GM12873 (cell line): Measurements from ENCODE around the gene TDRD9.

Experiments used
- TF ChIP-seq, protein P1 (sequence below): IDR thresholded peaks from 2 replicates; pipeline ENCODE4 v1.5.1; 2012; ENCODE audit warnings: low read depth, mild to moderate bottlenecking, moderate library complexity, low read length, control low read depth; ENCODE audit not compliant: insufficient read depth; ENCODE audit errors: missing control alignments

TDRD9 gene

DNA sequence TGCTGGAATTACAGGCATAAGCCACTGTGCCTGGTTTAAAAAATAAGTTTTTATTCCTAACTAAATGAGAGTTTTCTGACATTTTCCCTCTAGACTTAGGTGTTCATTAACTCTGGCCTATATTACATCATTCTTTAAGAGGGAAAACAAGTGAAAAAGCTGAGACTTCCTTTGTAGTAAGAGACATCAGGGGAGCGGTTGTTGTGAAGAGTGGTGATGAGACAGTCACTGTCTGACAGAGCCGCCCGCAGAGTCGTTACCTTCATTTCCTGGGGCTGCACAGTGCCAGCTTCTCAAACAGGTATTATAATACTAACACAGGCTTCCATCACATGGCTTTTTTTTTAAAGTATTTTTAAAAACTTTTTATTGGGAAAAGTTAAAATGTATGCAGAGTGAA lies 19.7 kb upstream of the TDRD9 start:
- TF ChIP-seq, protein P1, sequence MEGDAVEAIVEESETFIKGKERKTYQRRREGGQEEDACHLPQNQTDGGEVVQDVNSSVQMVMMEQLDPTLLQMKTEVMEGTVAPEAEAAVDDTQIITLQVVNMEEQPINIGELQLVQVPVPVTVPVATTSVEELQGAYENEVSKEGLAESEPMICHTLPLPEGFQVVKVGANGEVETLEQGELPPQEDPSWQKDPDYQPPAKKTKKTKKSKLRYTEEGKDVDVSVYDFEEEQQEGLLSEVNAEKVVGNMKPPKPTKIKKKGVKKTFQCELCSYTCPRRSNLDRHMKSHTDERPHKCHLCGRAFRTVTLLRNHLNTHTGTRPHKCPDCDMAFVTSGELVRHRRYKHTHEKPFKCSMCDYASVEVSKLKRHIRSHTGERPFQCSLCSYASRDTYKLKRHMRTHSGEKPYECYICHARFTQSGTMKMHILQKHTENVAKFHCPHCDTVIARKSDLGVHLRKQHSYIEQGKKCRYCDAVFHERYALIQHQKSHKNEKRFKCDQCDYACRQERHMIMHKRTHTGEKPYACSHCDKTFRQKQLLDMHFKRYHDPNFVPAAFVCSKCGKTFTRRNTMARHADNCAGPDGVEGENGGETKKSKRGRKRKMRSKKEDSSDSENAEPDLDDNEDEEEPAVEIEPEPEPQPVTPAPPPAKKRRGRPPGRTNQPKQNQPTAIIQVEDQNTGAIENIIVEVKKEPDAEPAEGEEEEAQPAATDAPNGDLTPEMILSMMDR = no peak

- TF ChIP-seq, protein P1 = no peak
These were observed 18.6 kb upstream of the TDRD9 start for GRCh38 chr14:103909531-103910261.

DNA sequence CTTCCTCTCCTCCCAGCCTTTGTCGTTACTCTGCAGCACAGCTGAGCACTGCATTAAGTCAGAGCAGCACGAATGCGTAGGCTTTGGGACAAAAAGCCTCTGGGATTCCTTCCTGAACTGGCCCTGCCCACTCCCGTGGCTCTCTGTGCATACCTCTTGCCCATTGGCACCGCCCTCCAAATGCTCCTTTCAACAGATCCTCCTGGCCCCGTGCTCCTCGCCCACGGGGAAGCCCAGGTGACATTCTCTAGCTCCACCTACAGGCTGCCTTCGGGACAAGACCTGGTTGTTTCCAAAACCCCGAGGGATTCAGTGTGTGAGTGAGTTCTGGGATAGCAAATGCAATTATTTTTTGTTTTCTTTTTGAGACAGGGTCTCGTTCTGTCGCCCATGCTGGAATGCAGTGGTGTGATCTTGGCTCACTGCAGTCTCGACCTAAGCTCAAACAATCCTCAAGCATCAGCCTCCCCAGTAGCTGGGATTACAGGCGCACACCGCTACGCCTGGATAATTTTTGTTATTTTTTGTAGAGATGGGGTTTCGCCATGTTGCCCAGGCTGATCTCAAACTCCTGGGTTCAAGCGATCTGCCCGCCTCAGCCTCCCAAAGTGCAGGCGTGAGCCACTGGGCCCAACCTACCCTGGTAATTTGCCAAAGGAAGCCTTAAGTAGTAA lies 17.9 kb upstream of the TDRD9 start:
- TF ChIP-seq, protein P1 = peak; percentile 87

- TF ChIP-seq, protein P1 = no peak
These were observed 17.3 kb upstream of the TDRD9 start for GRCh38 chr14:103910984-103911383.

- TF ChIP-seq, protein P1 = no peak
These were observed 12.6 kb upstream of the TDRD9 start for GRCh38 chr14:103915616-103916015.

DNA sequence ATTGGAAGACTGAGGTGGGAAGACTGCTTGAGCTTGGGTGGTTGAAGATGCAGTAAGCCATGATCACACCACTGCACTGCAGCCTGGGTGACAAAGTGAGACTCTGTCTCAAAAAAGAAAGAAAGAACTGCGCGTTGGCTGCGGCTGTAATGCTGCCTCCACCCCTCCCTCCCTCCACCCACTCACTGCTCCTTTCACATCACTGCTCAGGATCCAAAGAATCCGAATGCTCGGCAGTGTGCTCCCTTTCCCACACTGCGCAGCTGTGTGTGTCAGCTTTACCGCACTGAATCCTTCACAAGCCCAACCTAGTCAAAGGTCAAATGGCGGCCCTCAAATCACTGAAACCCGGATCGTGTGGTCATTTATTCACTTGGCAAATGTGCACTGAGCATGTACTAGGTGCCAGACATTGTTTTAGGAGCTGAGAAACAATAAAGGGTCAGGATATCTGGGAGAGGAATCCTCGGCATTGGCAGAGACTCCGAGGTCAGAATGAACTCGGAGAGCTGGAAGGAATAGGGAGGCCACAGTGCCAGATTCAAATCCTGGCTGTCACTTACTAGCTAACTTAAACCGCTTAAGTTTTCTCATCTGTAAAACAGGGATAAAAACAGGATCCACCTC lies 11.5 kb upstream of the TDRD9 start:
- TF ChIP-seq, protein P1 = no peak
